ENCODE measurements around the gene SCMH1.

Gene SCMH1

GRCh38 chr1:41101950-41102607 lies 140.0 kb downstream of the SCMH1 start:
- in situ Hi-C loops (cut with MboI; ENCODE audit: low sequenced_read_pairs): no loop called here

GRCh38 chr1:41101076-41101475 lies 141.0 kb downstream of the SCMH1 start:
- in situ Hi-C loops (cut with MboI; ENCODE audit: low sequenced_read_pairs): no loop called here

GRCh38 chr1:41100170-41100569 lies 141.9 kb downstream of the SCMH1 start:
- in situ Hi-C loops (cut with MboI; ENCODE audit: low sequenced_read_pairs): no loop called here

GRCh38 chr1:41098730-41099460 lies 143.2 kb downstream of the SCMH1 start:
- in situ Hi-C loops (cut with MboI; ENCODE audit: low sequenced_read_pairs): no loop called here

- in situ Hi-C loops (cut with MboI; ENCODE audit: low sequenced_read_pairs): no loop called here
Measured at GRCh38 chr1:41097105-41097504, 145.0 kb downstream of the SCMH1 start.

GRCh38 chr1:41093826-41094225 lies 148.3 kb downstream of the SCMH1 start:
- in situ Hi-C loops (cut with MboI; ENCODE audit: low sequenced_read_pairs): no loop called here

- in situ Hi-C loops (cut with MboI; ENCODE audit: low sequenced_read_pairs): no loop called here
Measured at GRCh38 chr1:41086921-41087320, 155.2 kb downstream of the SCMH1 start.

GRCh38 chr1:41078616-41079015 lies 163.5 kb downstream of the SCMH1 start:
- in situ Hi-C loops (cut with MboI; ENCODE audit: low sequenced_read_pairs): no loop called here

- in situ Hi-C loops (cut with MboI; ENCODE audit: low sequenced_read_pairs): no loop called here
Measured at GRCh38 chr1:41078193-41078592, 163.9 kb downstream of the SCMH1 start.

- in situ Hi-C loops (cut with MboI; ENCODE audit: low sequenced_read_pairs): no loop called here
Measured at GRCh38 chr1:41073971-41074370, 168.1 kb downstream of the SCMH1 start.

GRCh38 chr1:41072051-41072450 lies 170.1 kb downstream of the SCMH1 start:
- in situ Hi-C loops (cut with MboI; ENCODE audit: low sequenced_read_pairs): no loop called here

GRCh38 chr1:41056907-41057306 lies 185.2 kb downstream of the SCMH1 start:
- in situ Hi-C loops (cut with MboI; ENCODE audit: low sequenced_read_pairs): no loop called here

GRCh38 chr1:41053316-41053715 lies 188.8 kb downstream of the SCMH1 start:
- in situ Hi-C loops (cut with MboI; ENCODE audit: low sequenced_read_pairs): no loop called here

- in situ Hi-C loops (cut with MboI; ENCODE audit: low sequenced_read_pairs): no loop called here
Measured at GRCh38 chr1:41051022-41051421, 191.1 kb downstream of the SCMH1 start.

GRCh38 chr1:41048540-41048939 lies 193.6 kb downstream of the SCMH1 start:
- in situ Hi-C loops (cut with MboI; ENCODE audit: low sequenced_read_pairs): no loop called here

- in situ Hi-C loops (cut with MboI; ENCODE audit: low sequenced_read_pairs): no loop called here
Measured at GRCh38 chr1:41046347-41046775, 195.7 kb downstream of the SCMH1 start.

- in situ Hi-C loops (cut with MboI; ENCODE audit: low sequenced_read_pairs): no loop called here
Measured at GRCh38 chr1:41045740-41046139, 196.4 kb downstream of the SCMH1 start.

GRCh38 chr1:41044187-41044586 lies 197.9 kb downstream of the SCMH1 start:
- in situ Hi-C loops (cut with MboI; ENCODE audit: low sequenced_read_pairs): no loop called here

GRCh38 chr1:41041614-41042270 lies 200.4 kb downstream of the SCMH1 start:
- in situ Hi-C loops (cut with MboI; ENCODE audit: low sequenced_read_pairs): no loop called here

- in situ Hi-C loops (cut with MboI; ENCODE audit: low sequenced_read_pairs): no loop called here
Measured at GRCh38 chr1:41038110-41038509, 204.0 kb downstream of the SCMH1 start.

- in situ Hi-C loops (cut with MboI; ENCODE audit: low sequenced_read_pairs): no loop called here
Measured at GRCh38 chr1:41037116-41037903, 204.8 kb downstream of the SCMH1 start.

Data from hTERT RPE-1 (cell line).